ENCODE measurements around the gene C6orf132.
"Not testable (repeated sequence)": the region's sequence is repeated elsewhere in the genome, so short reads cannot be mapped to it uniquely, and the experiment has no call there.

Gene C6orf132, protein sequence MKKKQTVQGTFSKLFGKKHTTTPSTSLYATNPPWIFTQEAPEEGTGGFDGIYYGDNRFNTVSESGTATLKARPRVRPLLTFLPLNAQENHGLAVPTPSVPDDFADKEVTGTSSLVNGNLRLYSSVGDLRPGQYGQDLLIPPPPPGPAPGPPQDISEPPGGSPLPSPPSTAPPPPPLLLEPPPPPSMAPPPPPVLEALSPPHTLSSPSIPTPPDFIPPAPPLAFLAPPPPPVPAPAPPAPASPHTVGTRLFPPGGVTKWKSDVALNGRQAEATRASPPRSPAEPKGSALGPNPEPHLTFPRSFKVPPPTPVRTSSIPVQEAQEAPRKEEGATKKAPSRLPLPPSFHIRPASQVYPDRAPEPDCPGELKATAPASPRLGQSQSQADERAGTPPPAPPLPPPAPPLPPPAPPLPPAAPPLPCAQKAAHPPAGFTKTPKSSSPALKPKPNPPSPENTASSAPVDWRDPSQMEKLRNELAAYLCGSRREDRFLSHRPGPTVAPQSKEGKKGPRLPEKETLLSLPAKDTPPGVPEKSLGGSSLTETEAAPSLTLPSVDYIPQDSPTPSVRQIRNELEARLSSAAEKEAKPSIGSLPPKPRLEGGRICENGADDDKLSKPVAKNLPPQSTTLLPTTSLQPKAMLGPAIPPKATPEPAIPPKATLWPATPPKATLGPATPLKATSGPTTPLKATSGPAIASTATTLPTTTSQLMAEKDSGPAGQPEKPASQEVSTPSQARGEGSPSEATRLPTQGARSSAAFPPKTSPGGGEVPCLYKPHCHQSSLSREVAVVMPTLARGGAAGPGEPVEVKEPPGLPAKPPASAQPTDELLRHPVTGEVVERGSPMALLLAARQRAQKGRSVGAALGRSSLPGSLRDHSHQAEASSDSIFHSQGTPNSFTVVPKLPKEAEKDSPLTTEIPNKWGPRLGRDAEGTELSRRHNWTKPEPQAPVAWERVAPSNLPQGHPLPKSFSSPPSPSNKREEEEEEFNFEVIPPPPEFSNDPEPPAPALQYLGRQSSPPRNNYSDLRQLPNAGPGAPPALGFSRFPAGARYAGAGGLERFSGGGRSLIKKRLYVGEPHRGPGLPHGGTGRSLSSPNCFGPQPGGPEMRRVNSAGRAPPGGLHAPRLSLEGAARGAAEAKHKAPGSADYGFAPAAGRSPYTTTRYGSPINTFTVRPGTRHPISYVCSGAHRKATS

GRCh38 chr6:42142118-42142835, at the start of gene C6orf132:
Gene C6orf132 (minus strand): TSS chr6:42142620. CDS start chr6:42142444, 176 bp downstream.
- peak; percentile 20 for DNase-seq

DNA sequence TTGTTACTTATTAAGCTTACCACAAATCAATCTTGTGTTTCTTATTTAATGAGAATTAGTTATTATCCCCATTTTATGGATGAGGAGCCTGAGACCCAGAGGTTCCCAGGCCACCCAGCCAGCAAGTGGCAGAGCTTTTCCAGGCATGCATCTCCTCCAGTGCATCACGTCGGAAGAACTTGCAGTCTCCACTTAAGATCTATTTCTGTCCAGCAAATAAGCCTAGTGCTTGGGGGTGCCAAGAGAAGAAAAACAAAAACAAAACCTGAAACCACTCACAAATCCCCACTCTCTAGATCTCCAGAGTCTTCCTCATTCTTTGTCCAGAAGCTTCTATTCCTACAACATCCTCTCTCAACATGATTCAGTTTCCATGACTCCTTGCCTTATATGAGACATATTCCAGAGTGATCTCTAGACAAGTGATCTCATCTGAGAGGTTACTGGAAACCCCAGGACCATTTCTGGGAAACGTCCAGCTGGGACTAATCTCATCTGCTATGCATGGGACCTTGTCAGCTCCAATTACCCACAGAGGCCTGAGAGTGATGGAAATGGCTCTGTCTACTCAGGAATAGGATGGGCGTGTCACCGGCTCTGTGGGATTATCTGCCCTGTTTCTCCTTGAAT, 48.2 kb upstream of the C6orf132 start:
- no peak for DNase-seq

DNA sequence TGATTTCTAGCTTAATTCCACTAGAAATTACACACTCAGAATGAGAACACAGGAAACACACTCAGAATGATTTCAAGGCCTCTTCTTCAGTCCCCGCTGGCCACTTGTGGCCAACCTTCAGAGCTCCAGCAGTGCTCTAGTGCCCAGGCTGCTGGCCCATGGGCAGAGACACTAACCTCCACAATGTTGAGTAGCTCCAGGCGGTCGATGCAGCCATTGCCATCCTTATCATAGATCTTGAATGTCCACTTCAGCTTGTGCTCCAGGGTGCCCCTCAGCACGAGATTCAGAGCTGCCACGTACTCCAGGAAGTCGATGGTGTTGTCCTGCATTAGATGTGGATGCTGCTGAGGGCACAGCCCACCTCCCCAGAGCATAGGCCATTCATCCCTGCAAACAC, 46.0 kb upstream of the C6orf132 start:
- no peak for DNase-seq

- no peak for DNase-seq
Observed at GRCh38 chr6:42185597-42185996, 43.2 kb upstream of the C6orf132 start.

- DNase-seq, result no peak
Observed at GRCh38 chr6:42184475-42184874, 42.1 kb upstream of the C6orf132 start.

DNA sequence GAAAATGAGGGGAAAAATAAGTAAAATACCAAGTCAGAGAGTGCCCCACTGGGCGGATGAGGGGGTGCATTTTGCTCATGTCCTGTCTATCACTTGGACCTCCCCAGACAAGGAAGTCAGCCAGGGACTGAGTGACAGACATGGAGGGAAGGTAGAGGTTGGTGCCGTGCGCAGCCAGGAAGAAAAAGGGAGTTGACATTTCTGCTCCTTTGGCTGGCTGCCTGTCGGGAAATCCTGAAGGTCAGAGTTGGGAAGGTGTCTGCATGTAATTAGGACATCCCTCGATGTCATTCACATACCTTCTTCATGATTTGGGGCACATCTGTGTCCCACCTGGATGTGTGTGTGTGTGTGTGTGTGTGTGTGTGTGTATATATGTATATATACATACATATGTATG, 39.7 kb upstream of the C6orf132 start:
- DNase-seq, result no peak

- no peak for DNase-seq
Observed at GRCh38 chr6:42179945-42180313, 37.5 kb upstream of the C6orf132 start.

GRCh38 chr6:42179261-42179944, 37.0 kb upstream of the C6orf132 start:
- no peak for DNase-seq

DNA sequence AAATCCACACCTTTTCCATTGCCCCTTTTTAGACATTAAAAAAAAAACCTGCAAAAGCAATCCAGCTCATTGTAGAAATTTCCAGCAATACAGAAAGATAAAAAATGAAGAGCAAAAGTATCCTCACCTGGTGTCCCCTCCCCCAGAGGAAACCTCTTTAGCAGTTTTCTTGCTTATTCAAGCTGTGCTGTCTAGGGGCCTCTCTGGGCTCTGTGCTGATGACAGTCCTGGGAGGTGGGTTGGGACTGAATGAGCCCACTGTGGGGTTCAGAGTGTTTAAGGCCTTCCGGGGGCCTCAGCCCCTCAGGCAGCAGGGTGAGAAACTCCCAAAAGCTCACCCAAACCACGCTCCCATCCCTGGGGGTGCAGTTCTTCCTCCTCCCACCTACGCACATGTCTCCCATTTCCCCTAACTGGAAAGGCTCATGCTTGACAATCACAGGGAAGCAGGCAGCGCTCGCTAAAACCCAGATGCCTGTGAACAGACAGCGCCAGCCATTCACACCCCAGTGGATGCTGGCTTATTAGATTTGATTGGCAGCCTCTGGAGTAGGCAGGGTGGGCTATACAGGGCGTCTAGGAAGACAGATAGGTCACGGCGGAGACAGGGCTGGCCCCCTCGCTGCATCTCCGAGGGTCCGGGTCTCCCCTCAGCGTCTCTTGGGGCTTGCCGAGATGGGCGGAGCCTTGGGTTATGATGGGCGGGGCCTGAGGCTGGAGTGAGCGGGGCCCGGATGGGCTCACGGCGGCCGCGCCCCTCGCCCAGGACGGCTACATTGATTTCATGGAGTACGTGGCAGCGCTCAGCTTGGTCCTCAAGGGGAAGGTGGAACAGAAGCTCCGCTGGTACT, 35.3 kb upstream of the C6orf132 start:
- no peak for DNase-seq

DNA sequence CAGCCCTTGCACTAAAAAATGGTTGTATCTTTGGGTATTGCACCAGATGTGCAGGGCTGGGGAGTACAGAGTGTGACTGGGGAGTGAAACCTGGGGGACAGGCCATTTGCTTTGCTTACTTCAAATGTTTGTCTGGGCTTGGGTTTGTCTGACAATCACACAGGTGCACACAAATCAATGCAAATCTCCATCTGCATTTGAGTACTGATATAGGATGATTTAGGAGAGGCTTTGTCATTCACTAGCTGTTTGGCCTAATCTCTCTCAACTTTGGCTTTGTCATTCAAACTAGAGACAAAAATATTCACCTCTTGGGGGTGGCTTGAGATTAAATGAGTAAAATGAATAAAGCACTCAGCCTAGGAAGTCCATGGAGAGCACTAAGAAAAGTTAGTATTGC, 34.6 kb upstream of the C6orf132 start:
- DNase-seq, result no peak

GRCh38 chr6:42175860-42176259, 33.4 kb upstream of the C6orf132 start:
- DNase-seq, result no peak

DNA sequence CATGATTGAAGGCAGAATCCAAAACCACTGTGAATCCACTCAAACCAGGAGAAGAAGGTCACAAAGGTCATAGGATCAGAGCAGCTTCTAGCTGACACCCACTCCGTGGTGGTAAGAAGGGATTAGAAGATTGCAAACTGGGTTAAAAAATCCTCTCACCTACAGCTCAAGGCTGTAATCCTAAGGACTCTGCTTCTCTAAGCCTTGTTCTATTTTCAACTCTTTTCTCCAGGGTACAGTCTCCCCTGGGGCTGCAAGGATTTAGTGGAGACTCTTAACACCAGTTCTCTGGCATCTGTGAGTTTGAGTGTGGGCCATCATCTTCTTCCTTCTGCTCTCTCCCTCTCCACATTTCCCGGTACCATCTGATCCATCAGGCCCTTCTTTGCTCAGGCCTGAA, 30.7 kb upstream of the C6orf132 start, which contains the start of gene GUCA1A:
TSS of gene GUCA1A (plus strand) at position 264 of the 400 bp plus-strand sequence. CDS start 250 bp downstream, outside the sequence.
- no peak for DNase-seq

- DNase-seq, result peak; percentile 8
Observed at GRCh38 chr6:42171813-42172581, 29.6 kb upstream of the C6orf132 start.

DNA sequence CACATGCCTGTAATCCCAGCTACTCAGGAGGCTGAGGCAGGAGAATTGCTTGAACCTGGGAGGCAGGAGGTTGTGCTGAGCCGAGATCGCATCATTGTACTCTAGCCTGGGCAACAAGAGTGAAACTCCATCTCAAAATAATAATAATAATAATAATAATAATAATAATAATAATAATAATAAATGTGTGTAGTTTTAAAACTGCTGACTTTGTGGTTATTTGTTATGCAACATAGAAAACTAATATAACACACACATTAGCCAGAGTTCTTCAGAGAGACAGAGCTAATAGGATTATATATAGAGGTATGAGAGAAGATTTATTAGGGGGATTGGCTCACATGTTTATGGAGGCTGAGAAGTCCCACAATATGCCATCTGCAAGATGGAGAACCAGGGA, 27.4 kb upstream of the C6orf132 start:
- not testable (repeated sequence) for DNase-seq

DNA sequence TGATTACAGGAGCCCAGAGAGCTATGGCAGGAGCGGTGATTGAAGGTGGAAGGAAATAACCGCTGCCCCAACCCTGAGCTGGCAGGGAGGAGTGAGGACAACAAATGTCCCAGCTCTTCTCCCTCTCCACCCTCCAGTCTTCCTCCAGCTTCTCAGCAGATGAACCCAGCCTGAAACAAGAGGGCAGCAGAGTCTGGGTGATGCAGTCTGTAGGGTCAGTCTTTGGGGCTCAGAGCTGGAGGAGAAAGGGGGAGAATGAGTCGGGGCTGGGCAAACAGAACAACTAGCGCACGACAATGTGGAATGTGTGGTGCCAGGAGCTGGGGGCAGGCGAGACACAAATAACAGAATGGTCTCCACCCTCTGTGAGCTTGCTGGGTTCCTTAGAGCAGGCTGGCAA, 26.2 kb upstream of the C6orf132 start:
- DNase-seq, result no peak

- peak; percentile 75 for DNase-seq
Observed at GRCh38 chr6:42166444-42167141, 24.2 kb upstream of the C6orf132 start.

- DNase-seq, result no peak
Observed at GRCh38 chr6:42165016-42165415, 22.6 kb upstream of the C6orf132 start.

DNA sequence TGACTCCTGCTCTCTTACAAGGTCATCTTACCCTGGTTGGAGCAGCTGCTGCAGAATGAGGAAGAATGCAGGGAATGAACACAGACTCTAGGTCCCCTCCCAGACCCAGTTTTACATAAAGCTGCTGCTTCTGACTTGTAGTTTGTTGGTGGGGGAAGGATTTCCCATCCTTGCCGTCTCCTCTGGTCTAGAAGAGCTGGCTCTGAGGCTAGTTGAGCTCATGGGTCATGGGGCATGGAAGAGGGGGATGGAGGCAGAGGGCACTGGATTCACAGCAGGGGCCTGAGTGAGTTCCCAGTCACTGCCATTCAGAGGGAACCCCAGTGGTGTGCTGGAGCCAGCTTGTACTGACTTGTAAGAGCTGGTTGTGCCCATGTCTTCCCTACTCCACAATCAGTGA, 21.6 kb upstream of the C6orf132 start:
- DNase-seq, result no peak

- no peak for DNase-seq
Observed at GRCh38 chr6:42162812-42163211, 20.4 kb upstream of the C6orf132 start.

All from DMS153 (cell line).